ENCODE results near the gene CIB1.

The CIB1 gene

DNA sequence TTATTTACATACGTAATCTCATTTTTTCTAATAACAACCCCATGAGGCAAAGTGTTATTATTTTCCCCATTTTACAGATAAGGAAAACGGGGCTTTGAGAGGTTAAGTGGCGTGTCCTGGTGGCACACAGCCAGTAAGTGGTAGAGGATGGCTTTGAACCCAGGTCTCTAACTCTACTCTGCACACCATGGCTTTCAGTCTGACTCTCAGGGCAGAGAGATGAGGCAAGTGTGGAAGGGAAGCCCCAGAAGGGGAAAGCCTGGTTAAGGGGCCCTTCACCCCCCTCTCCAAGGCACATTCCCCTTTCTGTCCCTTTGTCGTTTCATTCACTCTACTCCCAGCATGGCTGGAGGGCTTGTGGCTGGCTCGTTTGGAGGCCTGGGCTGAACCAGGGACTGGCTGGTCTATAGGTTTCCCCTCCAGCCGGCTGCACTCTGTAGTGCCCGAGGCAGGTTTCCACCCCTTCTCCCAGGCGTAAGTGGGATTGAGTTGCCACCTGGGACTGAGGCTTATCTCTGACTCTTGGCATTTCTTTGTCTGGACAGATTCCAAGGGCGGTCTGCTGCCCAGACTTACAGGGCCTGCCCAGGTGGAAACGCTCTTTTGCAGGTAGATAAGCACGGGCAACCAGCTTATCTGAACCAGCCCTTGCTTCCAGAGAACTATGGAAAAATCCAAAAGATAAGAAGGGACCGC lies 20.5 kb downstream of the CIB1 start:
- H3K27me3 ChIP-seq (ENCODE audit: control insufficient read depth, insufficient read depth, low read length) = no peaks in the 10 kb centered on the region
- H3K27ac ChIP-seq (ENCODE audit: low read depth, low read length) = no peak overlapping the region
- H3K36me3 ChIP-seq (ENCODE audit: control insufficient read depth, insufficient read depth, low read length) = peaks cover 14% of the 10 kb centered on the region
- no peaks in the 10 kb centered on the region for H3K9me3 ChIP-seq (ENCODE audit: control insufficient read depth, insufficient read depth, low read depth, low read length)
- no peak overlapping the region for H3K4me3 ChIP-seq (ENCODE audit: low read depth, low read length)
- peaks cover 16% of the 10 kb centered on the region; the same call in 1 of the 2 replicates for H3K4me1 ChIP-seq (ENCODE audit: control insufficient read depth, insufficient read depth, low read length)
- no peak overlapping the region for H3K9ac ChIP-seq (ENCODE audit: low read length)

DNA sequence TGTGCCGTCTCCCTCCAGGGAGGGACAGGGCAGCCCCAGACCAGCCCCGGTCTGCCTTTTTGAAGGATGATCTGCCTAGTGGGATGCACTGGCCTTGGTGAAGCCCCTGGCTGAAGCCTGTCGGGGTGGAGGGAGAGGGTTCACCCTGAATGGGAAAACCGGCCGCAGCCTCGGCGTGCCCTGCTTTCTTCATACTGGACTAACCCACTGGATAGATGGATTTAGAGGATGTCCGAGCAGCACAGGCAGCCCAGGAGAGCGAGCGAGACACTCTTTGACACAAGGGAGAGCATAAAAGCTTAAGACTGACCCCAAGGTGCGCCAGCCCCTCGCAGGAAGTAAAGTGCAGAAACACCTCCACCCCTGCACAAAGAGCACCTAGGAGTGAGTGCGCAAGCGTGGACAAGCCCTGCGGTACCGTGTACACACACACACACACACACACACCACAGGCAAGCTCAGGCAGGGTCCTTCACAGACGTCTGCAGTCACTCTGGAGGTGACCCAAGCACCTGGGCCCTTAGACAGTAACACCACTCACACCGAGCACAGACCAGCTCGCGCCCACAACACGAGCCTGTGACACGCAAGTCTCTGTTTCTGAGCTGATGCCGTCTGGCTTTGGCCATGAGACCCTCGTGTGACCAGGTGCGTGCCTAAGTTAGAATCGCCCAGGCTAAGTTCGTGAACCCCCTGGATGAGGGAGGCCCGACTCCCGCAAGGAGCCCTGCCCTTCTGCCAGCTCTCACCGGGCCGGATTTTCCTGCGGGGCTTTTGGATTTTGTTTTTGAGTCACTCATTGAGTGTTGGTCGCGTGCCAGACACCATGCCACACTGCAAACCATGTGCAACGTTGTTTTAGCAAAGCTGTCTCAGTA lies 21.3 kb downstream of the CIB1 start:
- Histone ChIP-seq H3K4me3 (ENCODE audit: low read depth, low read length) (no peak overlapping the region), H3K4me1 (ENCODE audit: control insufficient read depth, insufficient read depth, low read length) (peaks cover 16% of the 10 kb centered on the region; the same call in 1 of the 2 replicates), H3K27me3 (ENCODE audit: control insufficient read depth, insufficient read depth, low read length) (no peaks in the 10 kb centered on the region), H3K36me3 (ENCODE audit: control insufficient read depth, insufficient read depth, low read length) (peaks cover 6% of the 10 kb centered on the region; the same call in 1 of the 2 replicates), H3K9me3 (ENCODE audit: control insufficient read depth, insufficient read depth, low read depth, low read length) (no peaks in the 10 kb centered on the region), H3K27ac (ENCODE audit: low read depth, low read length) (no peak overlapping the region), H3K9ac (ENCODE audit: low read length) (no peak overlapping the region)

DNA sequence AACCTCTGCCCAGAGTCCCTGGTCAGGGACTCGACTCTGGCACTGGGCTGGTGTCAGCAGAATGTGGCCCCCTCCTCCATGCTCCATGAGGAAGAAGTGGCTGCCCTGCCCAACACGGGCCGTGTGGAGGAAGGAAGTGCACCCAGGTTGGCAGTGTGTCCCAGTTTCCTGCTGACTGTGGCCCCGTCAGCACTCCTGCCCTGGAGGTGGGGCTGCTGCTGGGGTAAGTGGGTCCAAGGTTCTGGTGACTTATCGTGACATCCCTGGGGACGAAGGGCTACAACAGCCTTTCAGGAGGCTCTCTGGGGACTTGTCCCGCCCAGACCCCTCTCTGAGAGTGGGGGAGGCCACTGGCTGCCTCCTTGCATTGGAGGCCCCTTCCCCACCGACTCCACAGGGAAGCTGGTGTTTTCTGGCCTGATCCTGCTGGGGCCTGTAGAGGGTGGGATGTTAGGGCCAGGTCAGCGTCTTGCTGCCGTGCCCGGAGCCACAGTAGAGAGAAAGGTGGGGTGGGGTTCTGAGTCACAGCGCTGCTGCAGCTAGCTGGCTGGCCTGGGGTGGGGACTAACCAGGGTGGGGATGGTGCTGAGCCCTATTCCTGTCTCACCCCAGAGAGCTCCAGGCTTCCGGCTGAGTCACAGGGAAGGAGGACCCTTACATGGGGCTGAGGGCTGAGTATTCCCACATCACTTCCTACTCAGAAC lies 22.1 kb downstream of the CIB1 start:
- Histone ChIP-seq H3K9me3 (ENCODE audit: control insufficient read depth, insufficient read depth, low read depth, low read length) (no peaks in the 10 kb centered on the region), H3K4me1 (ENCODE audit: control insufficient read depth, insufficient read depth, low read length) (peaks cover 16% of the 10 kb centered on the region; the same call in 1 of the 2 replicates), H3K36me3 (ENCODE audit: control insufficient read depth, insufficient read depth, low read length) (0 out of 2 replicates have a peak, but pooled peaks cover 3% of the 10 kb centered on the region), H3K27ac (ENCODE audit: low read depth, low read length) (no peak overlapping the region), H3K9ac (ENCODE audit: low read length) (no peak overlapping the region), H3K4me3 (ENCODE audit: low read depth, low read length) (no peak overlapping the region), H3K27me3 (ENCODE audit: control insufficient read depth, insufficient read depth, low read length) (no peaks in the 10 kb centered on the region)

DNA sequence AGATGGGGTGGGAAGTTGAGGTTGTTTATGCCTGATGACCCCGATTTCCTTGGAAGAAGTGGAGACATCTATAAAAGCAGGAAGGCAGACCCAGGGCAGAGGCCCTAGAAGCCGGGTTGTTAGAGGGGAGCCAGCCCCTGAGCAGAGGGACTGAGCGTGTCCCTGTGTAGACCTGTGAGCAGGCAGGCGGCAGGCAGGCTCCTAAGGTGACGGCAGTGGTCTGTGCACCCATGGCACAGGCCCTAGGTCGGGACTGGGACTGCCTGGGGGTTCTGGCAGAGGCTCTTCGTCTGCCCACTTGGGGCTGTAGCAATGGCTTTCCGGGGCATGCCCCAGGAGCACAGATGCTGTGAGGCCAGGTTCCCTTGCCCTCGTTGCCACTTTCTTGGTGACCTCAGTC lies 22.7 kb downstream of the CIB1 start:
- Histone ChIP-seq H3K27ac (ENCODE audit: low read depth, low read length) (no peak overlapping the region), H3K36me3 (ENCODE audit: control insufficient read depth, insufficient read depth, low read length) (0 out of 2 replicates have a peak, but pooled peaks cover 6% of the 10 kb centered on the region), H3K27me3 (ENCODE audit: control insufficient read depth, insufficient read depth, low read length) (no peaks in the 10 kb centered on the region), H3K9me3 (ENCODE audit: control insufficient read depth, insufficient read depth, low read depth, low read length) (no peaks in the 10 kb centered on the region), H3K9ac (ENCODE audit: low read length) (no peak overlapping the region), H3K4me3 (ENCODE audit: low read depth, low read length) (no peak overlapping the region), H3K4me1 (ENCODE audit: control insufficient read depth, insufficient read depth, low read length) (peaks cover 16% of the 10 kb centered on the region; the same call in 1 of the 2 replicates)

DNA sequence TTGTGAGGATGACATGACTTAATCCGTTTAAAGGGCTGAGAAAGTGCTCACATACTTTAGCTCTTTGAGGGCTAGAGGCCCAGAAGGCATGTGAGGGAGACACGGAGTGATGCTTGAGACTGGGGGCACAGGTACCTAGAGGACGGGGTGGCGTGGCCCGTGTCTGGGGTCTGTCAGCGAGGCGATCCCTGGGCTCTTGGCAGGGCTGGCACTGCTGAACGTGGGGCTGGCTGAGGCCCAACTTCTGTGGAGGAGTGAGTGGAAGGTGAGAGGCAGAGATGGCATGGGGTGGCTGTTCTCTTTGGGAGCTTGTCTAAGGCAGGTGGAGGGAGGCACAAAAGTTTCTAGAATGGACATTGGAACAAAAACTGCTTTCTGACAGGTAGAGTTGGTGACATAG lies 23.1 kb downstream of the CIB1 start:
- Histone ChIP-seq H3K9ac (ENCODE audit: low read length) (no peak overlapping the region), H3K27ac (ENCODE audit: low read depth, low read length) (no peak overlapping the region), H3K9me3 (ENCODE audit: control insufficient read depth, insufficient read depth, low read depth, low read length) (no peaks in the 10 kb centered on the region), H3K4me1 (ENCODE audit: control insufficient read depth, insufficient read depth, low read length) (peaks cover 16% of the 10 kb centered on the region; the same call in 1 of the 2 replicates), H3K27me3 (ENCODE audit: control insufficient read depth, insufficient read depth, low read length) (no peaks in the 10 kb centered on the region), H3K4me3 (ENCODE audit: low read depth, low read length) (no peak overlapping the region), H3K36me3 (ENCODE audit: control insufficient read depth, insufficient read depth, low read length) (0 out of 2 replicates have a peak, but pooled peaks cover 6% of the 10 kb centered on the region)

DNA sequence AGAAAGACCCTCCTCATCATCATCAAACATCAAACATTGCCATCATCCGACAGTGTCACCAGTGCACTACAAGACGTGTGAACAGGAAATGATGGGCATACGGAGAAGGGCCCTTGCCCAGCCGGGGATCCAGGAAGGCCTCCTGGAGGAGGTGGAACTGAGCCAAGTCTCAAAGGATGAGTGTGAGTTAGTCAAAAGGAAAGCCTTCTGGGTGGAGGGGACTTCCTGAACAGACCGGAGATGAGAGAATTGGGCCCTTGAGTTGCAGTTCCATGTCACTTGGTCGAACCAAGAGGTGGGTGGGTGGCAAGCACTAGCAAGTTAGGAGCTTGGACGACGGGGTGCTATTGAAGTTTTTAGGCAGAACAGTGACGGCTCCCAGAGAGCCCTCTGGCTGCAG lies 24.1 kb downstream of the CIB1 start:
- H3K4me3 ChIP-seq (ENCODE audit: low read depth, low read length) = no peak overlapping the region
- peaks cover 16% of the 10 kb centered on the region; the same call in 1 of the 2 replicates for H3K4me1 ChIP-seq (ENCODE audit: control insufficient read depth, insufficient read depth, low read length)
- H3K9ac ChIP-seq (ENCODE audit: low read length) = no peak overlapping the region
- H3K9me3 ChIP-seq (ENCODE audit: control insufficient read depth, insufficient read depth, low read depth, low read length) = no peaks in the 10 kb centered on the region
- H3K36me3 ChIP-seq (ENCODE audit: control insufficient read depth, insufficient read depth, low read length) = 0 out of 2 replicates have a peak, but pooled peaks cover 9% of the 10 kb centered on the region
- H3K27ac ChIP-seq (ENCODE audit: low read depth, low read length) = no peak overlapping the region
- H3K27me3 ChIP-seq (ENCODE audit: control insufficient read depth, insufficient read depth, low read length) = no peaks in the 10 kb centered on the region

DNA sequence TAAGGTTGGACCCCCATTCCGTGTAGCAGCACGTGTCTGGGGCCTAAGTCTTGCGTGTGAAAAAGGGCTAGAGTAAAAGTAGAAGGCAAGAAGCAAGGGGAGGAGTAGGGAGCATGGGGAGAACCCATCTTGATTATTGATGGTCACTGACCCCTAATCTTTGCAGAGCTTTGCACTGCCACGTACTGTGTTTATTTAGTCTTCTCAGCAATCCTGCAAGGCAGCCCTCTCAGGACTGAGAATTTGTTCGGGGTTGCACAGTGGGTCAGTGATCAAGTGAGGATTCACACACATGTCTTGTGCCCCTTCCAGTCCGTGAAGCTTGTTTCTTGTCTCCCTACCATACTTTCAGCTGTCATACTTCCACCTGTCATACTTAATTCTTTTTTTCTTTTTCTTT lies 25.4 kb downstream of the CIB1 start:
- Histone ChIP-seq H3K27ac (ENCODE audit: low read depth, low read length) (no peak overlapping the region), H3K9me3 (ENCODE audit: control insufficient read depth, insufficient read depth, low read depth, low read length) (no peaks in the 10 kb centered on the region), H3K36me3 (ENCODE audit: control insufficient read depth, insufficient read depth, low read length) (0 out of 2 replicates have a peak, but pooled peaks cover 9% of the 10 kb centered on the region), H3K4me1 (ENCODE audit: control insufficient read depth, insufficient read depth, low read length) (peaks cover 13% of the 10 kb centered on the region; the same call in 1 of the 2 replicates), H3K9ac (ENCODE audit: low read length) (no peak overlapping the region), H3K4me3 (ENCODE audit: low read depth, low read length) (no peak overlapping the region), H3K27me3 (ENCODE audit: control insufficient read depth, insufficient read depth, low read length) (no peaks in the 10 kb centered on the region)

DNA sequence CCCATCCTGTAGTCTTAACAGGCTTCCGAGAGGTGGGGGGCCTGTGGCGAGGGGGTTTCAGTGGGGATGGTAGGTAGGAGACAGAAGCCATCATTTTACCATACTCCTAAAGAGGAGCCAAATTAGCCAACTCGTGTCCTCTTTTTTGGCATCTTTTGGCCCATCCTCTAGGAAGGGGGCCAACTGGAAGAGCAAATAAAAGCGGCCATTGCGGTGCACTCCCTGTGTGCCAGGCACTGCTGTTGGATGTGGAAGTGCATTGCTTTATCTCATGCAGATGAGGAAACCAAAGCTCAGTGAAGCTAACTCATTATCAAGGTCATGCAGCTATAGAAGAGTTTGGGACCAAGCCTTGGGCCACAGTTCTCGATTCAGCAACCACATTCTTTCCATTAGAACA lies 26.5 kb downstream of the CIB1 start:
- no peak overlapping the region for H3K27ac ChIP-seq (ENCODE audit: low read depth, low read length)
- H3K36me3 ChIP-seq (ENCODE audit: control insufficient read depth, insufficient read depth, low read length) = 0 out of 2 replicates have a peak, but pooled peaks cover 9% of the 10 kb centered on the region
- no peaks in the 10 kb centered on the region for H3K27me3 ChIP-seq (ENCODE audit: control insufficient read depth, insufficient read depth, low read length)
- peaks cover 16% of the 10 kb centered on the region for H3K4me1 ChIP-seq (ENCODE audit: control insufficient read depth, insufficient read depth, low read length)
- H3K4me3 ChIP-seq (ENCODE audit: low read depth, low read length) = no peak overlapping the region
- H3K9ac ChIP-seq (ENCODE audit: low read length) = no peak overlapping the region
- no peaks in the 10 kb centered on the region for H3K9me3 ChIP-seq (ENCODE audit: control insufficient read depth, insufficient read depth, low read depth, low read length)

DNA sequence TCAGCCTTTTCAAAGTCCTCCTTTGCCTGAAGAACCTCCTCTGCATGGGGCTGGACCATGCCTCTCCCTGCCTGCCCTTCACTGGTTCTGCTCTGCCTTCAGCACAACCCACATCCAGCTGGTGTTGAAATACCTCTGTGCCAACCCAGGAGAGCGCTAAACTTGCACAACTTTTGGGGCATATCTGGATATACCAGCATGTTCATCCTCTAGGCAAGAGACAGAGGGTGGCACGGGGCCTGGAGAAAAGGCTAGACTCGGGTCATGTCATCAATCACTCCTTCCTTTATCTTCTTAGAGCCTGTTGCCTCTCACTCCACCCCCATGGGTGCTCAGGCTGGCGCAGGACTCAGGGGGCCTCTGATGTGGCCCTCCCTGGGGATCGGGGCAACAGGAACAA lies 27.9 kb downstream of the CIB1 start:
- H3K9ac ChIP-seq (ENCODE audit: low read length) = no peak overlapping the region
- no peaks in the 10 kb centered on the region for H3K9me3 ChIP-seq (ENCODE audit: control insufficient read depth, insufficient read depth, low read depth, low read length)
- no peaks in the 10 kb centered on the region for H3K27me3 ChIP-seq (ENCODE audit: control insufficient read depth, insufficient read depth, low read length)
- no peak overlapping the region for H3K27ac ChIP-seq (ENCODE audit: low read depth, low read length)
- no peak overlapping the region for H3K4me3 ChIP-seq (ENCODE audit: low read depth, low read length)
- 0 out of 2 replicates have a peak, but pooled peaks cover 9% of the 10 kb centered on the region for H3K36me3 ChIP-seq (ENCODE audit: control insufficient read depth, insufficient read depth, low read length)
- H3K4me1 ChIP-seq (ENCODE audit: control insufficient read depth, insufficient read depth, low read length) = peaks cover 9% of the 10 kb centered on the region

DNA sequence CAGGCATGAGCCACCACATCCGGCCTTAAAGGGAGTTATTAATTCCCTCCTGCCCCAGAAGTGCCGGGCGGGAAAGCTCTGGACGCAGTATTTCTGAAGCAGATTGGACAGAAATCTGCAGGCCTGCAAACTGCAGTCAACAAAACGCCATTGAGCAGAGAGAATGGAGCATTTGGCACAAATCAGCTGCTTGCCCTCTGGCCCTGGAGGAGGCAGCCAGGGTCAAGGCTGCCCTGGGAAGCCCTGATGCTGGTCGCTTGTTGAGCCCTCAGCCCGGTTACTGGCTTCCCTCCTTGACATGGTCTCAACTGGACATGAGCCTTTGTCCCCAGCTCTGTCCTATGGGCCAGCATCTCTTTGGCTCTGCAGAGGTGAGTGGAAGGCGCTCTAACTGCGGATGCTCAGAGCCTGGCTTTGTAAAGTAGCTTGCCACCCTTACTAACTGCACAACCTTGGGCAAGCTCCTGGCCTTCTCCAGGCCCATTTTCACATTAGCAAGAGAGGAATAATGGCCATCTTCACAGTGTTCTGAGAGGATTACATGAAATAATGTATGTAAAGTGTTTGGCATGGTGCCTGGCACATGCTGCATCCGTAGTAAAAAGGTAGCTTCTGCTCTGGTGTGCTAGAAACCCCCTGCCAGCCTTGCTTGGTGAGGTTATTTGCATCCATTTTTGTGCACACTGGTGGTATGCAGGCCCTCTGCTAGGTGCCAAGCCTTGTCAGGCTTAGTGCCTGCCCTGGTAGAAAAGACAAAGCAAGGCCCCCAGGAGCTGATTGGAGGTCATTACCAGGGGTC lies 28.5 kb downstream of the CIB1 start:
- Histone ChIP-seq H3K4me1 (ENCODE audit: control insufficient read depth, insufficient read depth, low read length) (peaks cover 13% of the 10 kb centered on the region), H3K36me3 (ENCODE audit: control insufficient read depth, insufficient read depth, low read length) (0 out of 2 replicates have a peak, but pooled peaks cover 9% of the 10 kb centered on the region), H3K4me3 (ENCODE audit: low read depth, low read length) (no peak overlapping the region), H3K9me3 (ENCODE audit: control insufficient read depth, insufficient read depth, low read depth, low read length) (no peaks in the 10 kb centered on the region), H3K9ac (ENCODE audit: low read length) (no peak overlapping the region), H3K27ac (ENCODE audit: low read depth, low read length) (no peak overlapping the region), H3K27me3 (ENCODE audit: control insufficient read depth, insufficient read depth, low read length) (no peaks in the 10 kb centered on the region)

Measured in HUES6 (cell line).